ENCODE results near the gene CYFIP2. TPM values are rescaled to one million over a fixed set of nuclear protein-coding genes. Genes with fewer than 3 reads are reported as not detected.

CYFIP2 gene
- polyA plus RNA-seq, 1 donor: 27.9 TPM

DNA sequence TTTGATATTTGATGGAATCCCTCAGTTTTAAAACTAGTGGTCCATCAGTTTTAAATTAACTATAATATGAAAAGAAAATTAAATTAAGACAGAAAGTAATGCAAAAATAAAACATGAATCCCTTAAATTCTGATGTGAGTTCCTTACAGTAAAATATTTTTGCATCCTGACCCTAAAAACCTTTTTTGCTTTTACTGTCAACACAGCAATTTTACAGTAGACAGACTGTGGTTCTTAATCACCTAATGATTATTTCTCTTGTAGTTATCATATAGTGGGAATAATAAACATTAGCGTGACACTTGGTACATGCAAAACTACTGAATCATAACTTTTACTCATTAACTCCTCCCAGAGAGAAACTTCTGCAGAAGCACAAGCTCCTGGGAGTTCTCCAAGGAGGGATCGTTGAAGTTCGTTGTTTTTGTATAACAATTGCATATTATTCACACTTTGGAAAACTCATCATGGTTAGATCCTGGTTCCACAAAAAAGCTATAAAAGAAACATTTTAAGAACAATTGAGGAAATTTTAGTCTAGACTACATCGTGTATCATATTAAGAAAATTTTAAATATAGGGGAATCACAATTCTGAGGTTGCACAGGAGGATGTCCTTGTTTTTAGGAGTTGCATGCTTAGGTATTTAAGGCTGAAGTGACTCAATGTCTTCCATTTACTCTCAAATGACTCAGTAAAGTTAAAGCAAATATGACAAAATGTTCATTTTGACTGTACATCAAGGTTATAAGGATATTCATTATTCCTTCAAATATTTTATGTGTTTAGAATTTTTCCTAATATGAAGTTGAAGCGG, 105.9 kb downstream of the CYFIP2 start:
- H3K27me3 ChIP-seq (ENCODE audit: control insufficient read depth, insufficient read depth, low read length): no peaks in the 10 kb centered on the region
- peak overlapping the region; percentile 41 for H3K27ac ChIP-seq (ENCODE audit: low read length)
- WGBS (ENCODE audit: insufficient coverage, low lambda C conversion rate): 100% methylated on average over 3 of the region's 5 CpGs
- DNase-seq: no peak
- no peaks in the 10 kb centered on the region for H3K4me1 ChIP-seq (ENCODE audit: control insufficient read depth, insufficient read depth, low read length)
- H3K9me3 ChIP-seq (ENCODE audit: control insufficient read depth, low read depth, low read length): no peaks in the 10 kb centered on the region
- peaks cover 3% of the 10 kb centered on the region for H3K36me3 ChIP-seq (ENCODE audit: control insufficient read depth, insufficient read depth, low read length)
- H3K4me3 ChIP-seq (ENCODE audit: low read length): no peak overlapping the region

- no peak overlapping the region for H3K27ac ChIP-seq (ENCODE audit: low read length)
- H3K4me3 ChIP-seq (ENCODE audit: low read length): no peak overlapping the region
- no peaks in the 10 kb centered on the region for H3K4me1 ChIP-seq (ENCODE audit: control insufficient read depth, insufficient read depth, low read length)
- H3K27me3 ChIP-seq (ENCODE audit: control insufficient read depth, insufficient read depth, low read length): no peaks in the 10 kb centered on the region
- DNase-seq: no peak
- peaks cover 3% of the 10 kb centered on the region for H3K36me3 ChIP-seq (ENCODE audit: control insufficient read depth, insufficient read depth, low read length)
- no CpG with 5 or more reads among the region's 4 CpGs for WGBS (ENCODE audit: insufficient coverage, low lambda C conversion rate)
- H3K9me3 ChIP-seq (ENCODE audit: control insufficient read depth, low read depth, low read length): no peaks in the 10 kb centered on the region
Measured at GRCh38 chr5:157372472-157372822, 106.5 kb downstream of the CYFIP2 start.

- Histone ChIP-seq H3K27ac (ENCODE audit: low read length) (no peak overlapping the region), H3K4me1 (ENCODE audit: control insufficient read depth, insufficient read depth, low read length) (no peaks in the 10 kb centered on the region), H3K27me3 (ENCODE audit: control insufficient read depth, insufficient read depth, low read length) (no peaks in the 10 kb centered on the region), H3K36me3 (ENCODE audit: control insufficient read depth, insufficient read depth, low read length) (peaks cover 3% of the 10 kb centered on the region), H3K4me3 (ENCODE audit: low read length) (no peak overlapping the region), H3K9me3 (ENCODE audit: control insufficient read depth, low read depth, low read length) (no peaks in the 10 kb centered on the region)
- no peak for DNase-seq
- no CpG with 5 or more reads among the region's 6 CpGs for WGBS (ENCODE audit: insufficient coverage, low lambda C conversion rate)
Measured at GRCh38 chr5:157378509-157378908, 112.6 kb downstream of the CYFIP2 start.

DNA sequence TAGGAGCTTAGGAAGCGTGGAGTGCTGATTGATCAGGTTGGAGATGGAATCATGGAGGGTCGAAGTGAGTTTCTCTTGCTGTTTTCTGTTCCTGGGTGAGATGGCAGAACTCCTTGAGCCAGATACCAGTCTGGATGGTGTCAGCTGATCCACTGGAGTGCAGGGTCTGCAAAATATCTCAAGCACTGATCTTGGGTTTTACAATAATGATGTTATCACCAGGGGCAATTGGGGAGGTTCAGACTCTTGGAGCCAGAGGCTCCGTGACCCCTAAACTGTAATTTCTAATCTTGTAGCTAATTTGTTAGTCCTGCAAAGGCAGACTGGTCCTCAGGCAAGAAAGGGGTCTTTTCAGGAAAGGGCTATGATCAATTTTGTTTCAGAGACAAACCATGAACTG, 114.1 kb downstream of the CYFIP2 start:
- Histone ChIP-seq H3K4me3 (ENCODE audit: low read length) (no peak overlapping the region), H3K27me3 (ENCODE audit: control insufficient read depth, insufficient read depth, low read length) (no peaks in the 10 kb centered on the region), H3K4me1 (ENCODE audit: control insufficient read depth, insufficient read depth, low read length) (no peaks in the 10 kb centered on the region), H3K36me3 (ENCODE audit: control insufficient read depth, insufficient read depth, low read length) (peaks cover 11% of the 10 kb centered on the region), H3K9me3 (ENCODE audit: control insufficient read depth, low read depth, low read length) (no peaks in the 10 kb centered on the region), H3K27ac (ENCODE audit: low read length) (no peak overlapping the region)
- DNase-seq: no peak
- whole genome bisulfite sequencing (ENCODE audit: insufficient coverage, low lambda C conversion rate): no CpG with 5 or more reads among the region's 3 CpGs

GRCh38 chr5:157381746-157382145, 115.8 kb downstream of the CYFIP2 start:
- Histone ChIP-seq H3K4me1 (ENCODE audit: control insufficient read depth, insufficient read depth, low read length) (no peaks in the 10 kb centered on the region), H3K36me3 (ENCODE audit: control insufficient read depth, insufficient read depth, low read length) (peaks cover 9% of the 10 kb centered on the region), H3K27me3 (ENCODE audit: control insufficient read depth, insufficient read depth, low read length) (no peaks in the 10 kb centered on the region), H3K4me3 (ENCODE audit: low read length) (no peak overlapping the region), H3K27ac (ENCODE audit: low read length) (no peak overlapping the region), H3K9me3 (ENCODE audit: control insufficient read depth, low read depth, low read length) (no peaks in the 10 kb centered on the region)
- 83% methylated on average over 1 of the region's 4 CpGs for WGBS (ENCODE audit: insufficient coverage, low lambda C conversion rate)
- DNase-seq: no peak

DNA sequence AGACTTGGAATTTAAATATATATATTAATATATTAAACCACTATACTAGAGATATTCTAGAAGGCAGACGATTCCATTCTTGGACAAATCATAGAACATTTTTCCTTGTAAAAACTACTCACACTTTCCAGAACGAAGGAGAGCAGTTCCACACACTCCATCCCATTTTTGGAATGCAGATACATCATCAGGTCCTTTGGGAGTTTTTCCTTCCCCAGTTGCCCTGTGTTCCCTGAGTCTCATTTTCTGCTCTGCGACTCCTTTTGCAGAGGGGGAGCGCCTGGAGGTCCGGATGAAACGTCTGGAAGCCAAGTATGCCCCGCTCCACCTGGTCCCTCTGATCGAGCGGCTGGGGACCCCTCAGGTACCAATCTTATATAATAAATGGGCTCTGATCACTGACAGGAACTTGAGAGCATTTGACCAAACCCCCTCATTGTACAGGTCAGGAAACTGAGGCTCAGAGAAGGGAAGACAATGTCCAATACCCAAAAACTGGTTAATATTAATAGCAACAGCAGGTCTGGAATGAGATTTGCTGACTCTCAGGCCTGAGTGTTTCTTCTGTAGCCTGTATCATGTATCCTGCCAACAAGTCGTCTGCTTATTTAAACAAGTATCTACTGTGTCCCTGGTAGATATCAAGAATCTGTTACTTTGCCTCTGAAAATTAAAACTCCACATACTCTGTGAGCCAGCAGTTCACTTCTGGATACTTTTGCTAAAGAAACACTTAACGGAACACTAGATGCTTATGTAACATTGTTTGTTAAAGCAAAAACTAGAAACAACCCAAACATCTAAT, 117.3 kb downstream of the CYFIP2 start:
- peaks cover 8% of the 10 kb centered on the region for H3K36me3 ChIP-seq (ENCODE audit: control insufficient read depth, insufficient read depth, low read length)
- peak overlapping the region; percentile 63 for H3K27ac ChIP-seq (ENCODE audit: low read length)
- no peaks in the 10 kb centered on the region for H3K9me3 ChIP-seq (ENCODE audit: control insufficient read depth, low read depth, low read length)
- no peak overlapping the region for H3K4me3 ChIP-seq (ENCODE audit: low read length)
- no peaks in the 10 kb centered on the region for H3K27me3 ChIP-seq (ENCODE audit: control insufficient read depth, insufficient read depth, low read length)
- peaks cover 2% of the 10 kb centered on the region for H3K4me1 ChIP-seq (ENCODE audit: control insufficient read depth, insufficient read depth, low read length)
- DNase-seq: no peak
- 67% methylated on average over 1 of the region's 11 CpGs for whole genome bisulfite sequencing (ENCODE audit: insufficient coverage, low lambda C conversion rate)

- Histone ChIP-seq H3K4me1 (ENCODE audit: control insufficient read depth, insufficient read depth, low read length) (peaks cover 2% of the 10 kb centered on the region), H3K27me3 (ENCODE audit: control insufficient read depth, insufficient read depth, low read length) (no peaks in the 10 kb centered on the region), H3K9me3 (ENCODE audit: control insufficient read depth, low read depth, low read length) (no peaks in the 10 kb centered on the region), H3K36me3 (ENCODE audit: control insufficient read depth, insufficient read depth, low read length) (peaks cover 10% of the 10 kb centered on the region), H3K27ac (ENCODE audit: low read length) (peak overlapping the region; percentile 63), H3K4me3 (ENCODE audit: low read length) (no peak overlapping the region)
- no CpG with 5 or more reads among the region's 4 CpGs for WGBS (ENCODE audit: insufficient coverage, low lambda C conversion rate)
- peak; percentile 33 to 48 for DNase-seq
Measured at GRCh38 chr5:157384971-157385709, 119.2 kb downstream of the CYFIP2 start.

- H3K36me3 ChIP-seq (ENCODE audit: control insufficient read depth, insufficient read depth, low read length): peaks cover 10% of the 10 kb centered on the region
- H3K27me3 ChIP-seq (ENCODE audit: control insufficient read depth, insufficient read depth, low read length): no peaks in the 10 kb centered on the region
- no peak overlapping the region for H3K4me3 ChIP-seq (ENCODE audit: low read length)
- 17% methylated on average over 1 of the region's 1 CpG for WGBS (ENCODE audit: insufficient coverage, low lambda C conversion rate)
- H3K27ac ChIP-seq (ENCODE audit: low read length): peak overlapping the region; percentile 67
- no peaks in the 10 kb centered on the region for H3K9me3 ChIP-seq (ENCODE audit: control insufficient read depth, low read depth, low read length)
- peaks cover 2% of the 10 kb centered on the region for H3K4me1 ChIP-seq (ENCODE audit: control insufficient read depth, insufficient read depth, low read length)
- DNase-seq: no peak
Measured at GRCh38 chr5:157387041-157387563, 121.2 kb downstream of the CYFIP2 start.

DNA sequence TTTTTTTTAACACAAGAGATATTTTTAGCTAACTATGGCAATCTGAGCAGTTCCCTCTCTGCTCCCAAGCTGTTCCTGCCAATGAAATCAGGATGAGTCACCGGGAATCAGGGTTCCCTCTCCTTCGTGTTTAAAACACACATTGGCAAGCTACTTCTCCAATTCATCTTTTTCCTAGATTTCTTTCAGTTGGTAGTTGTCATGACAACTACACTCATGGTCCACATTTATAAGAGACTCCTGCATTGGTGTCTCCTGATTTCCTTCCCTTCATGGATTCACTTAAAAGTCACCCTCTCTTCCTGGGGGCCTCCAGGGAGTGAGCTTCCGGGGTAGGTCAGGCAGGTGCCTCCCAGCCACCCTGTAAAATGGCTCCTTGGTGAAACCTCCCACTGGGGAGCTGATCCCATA, 121.8 kb downstream of the CYFIP2 start:
- peak overlapping the region; percentile 67 for H3K27ac ChIP-seq (ENCODE audit: low read length)
- H3K9me3 ChIP-seq (ENCODE audit: control insufficient read depth, low read depth, low read length): no peaks in the 10 kb centered on the region
- H3K27me3 ChIP-seq (ENCODE audit: control insufficient read depth, insufficient read depth, low read length): no peaks in the 10 kb centered on the region
- H3K4me3 ChIP-seq (ENCODE audit: low read length): no peak overlapping the region
- peaks cover 2% of the 10 kb centered on the region for H3K4me1 ChIP-seq (ENCODE audit: control insufficient read depth, insufficient read depth, low read length)
- peak in 1 of 2 donors; percentile 28 for DNase-seq
- peaks cover 12% of the 10 kb centered on the region for H3K36me3 ChIP-seq (ENCODE audit: control insufficient read depth, insufficient read depth, low read length)
- no CpG with 5 or more reads among the region's 3 CpGs for WGBS (ENCODE audit: insufficient coverage, low lambda C conversion rate)

GRCh38 chr5:157388111-157388710, 122.3 kb downstream of the CYFIP2 start:
- Histone ChIP-seq H3K27ac (ENCODE audit: low read length) (peak overlapping the region; percentile 67), H3K36me3 (ENCODE audit: control insufficient read depth, insufficient read depth, low read length) (peaks cover 13% of the 10 kb centered on the region), H3K9me3 (ENCODE audit: control insufficient read depth, low read depth, low read length) (no peaks in the 10 kb centered on the region), H3K4me1 (ENCODE audit: control insufficient read depth, insufficient read depth, low read length) (peaks cover 2% of the 10 kb centered on the region), H3K27me3 (ENCODE audit: control insufficient read depth, insufficient read depth, low read length) (no peaks in the 10 kb centered on the region), H3K4me3 (ENCODE audit: low read length) (no peak overlapping the region)
- no peak for DNase-seq

Data from large intestine (tissue), 3 donors.